Ishikawa (cell line): ENCODE data around the gene IL22RA2.

ENCODE experiments used
- CEBPB ChIP-seq: IDR thresholded peaks from 2 replicates; pipeline ENCODE4 v1.6.1; 2012
- CREB1 ChIP-seq: IDR thresholded peaks from 2 replicates; pipeline ENCODE4 v1.6.1; 2012; ENCODE audit warnings: low read depth
- EGR1 ChIP-seq: IDR thresholded peaks from 2 replicates; pipeline ENCODE4 v1.6.1; 2012
- EP300 ChIP-seq: IDR thresholded peaks from 2 replicates; pipeline ENCODE4 v1.6.1; 2012; ENCODE audit warnings: borderline replicate concordance
- FOXM1 ChIP-seq: IDR thresholded peaks from 2 replicates; pipeline ENCODE4 v1.6.1; 2012; ENCODE audit warnings: low read depth, borderline replicate concordance
- NFIC ChIP-seq: IDR thresholded peaks from 2 replicates; pipeline ENCODE4 v1.6.1; 2012
- RAD21 ChIP-seq: IDR thresholded peaks from 2 replicates; pipeline ENCODE4 v1.6.1; 2012; ENCODE audit warnings: low read depth
- REST ChIP-seq: IDR thresholded peaks from 2 replicates; pipeline ENCODE4 v1.6.1; 2012; ENCODE audit warnings: low read depth, mild to moderate bottlenecking
- TAF1 ChIP-seq: IDR thresholded peaks from 2 replicates; pipeline ENCODE4 v1.6.1; 2012; ENCODE audit warnings: low read depth, mild to moderate bottlenecking
- TCF12 ChIP-seq: IDR thresholded peaks from 2 replicates; pipeline ENCODE4 v1.6.1; 2012; ENCODE audit warnings: low read depth
- TEAD4 ChIP-seq: IDR thresholded peaks from 2 replicates; pipeline ENCODE4 v1.6.1; 2012
- YY1 ChIP-seq: IDR thresholded peaks from 2 replicates; pipeline ENCODE4 v1.6.1; 2012; ENCODE audit warnings: low read depth
- ZBTB7A ChIP-seq: IDR thresholded peaks from 2 replicates; pipeline ENCODE4 v1.6.1; 2012; ENCODE audit warnings: low read depth
- TF ChIP-seq, protein P1 (sequence below): IDR thresholded peaks from 2 replicates; pipeline ENCODE4 v1.6.1; 2012

DNA sequence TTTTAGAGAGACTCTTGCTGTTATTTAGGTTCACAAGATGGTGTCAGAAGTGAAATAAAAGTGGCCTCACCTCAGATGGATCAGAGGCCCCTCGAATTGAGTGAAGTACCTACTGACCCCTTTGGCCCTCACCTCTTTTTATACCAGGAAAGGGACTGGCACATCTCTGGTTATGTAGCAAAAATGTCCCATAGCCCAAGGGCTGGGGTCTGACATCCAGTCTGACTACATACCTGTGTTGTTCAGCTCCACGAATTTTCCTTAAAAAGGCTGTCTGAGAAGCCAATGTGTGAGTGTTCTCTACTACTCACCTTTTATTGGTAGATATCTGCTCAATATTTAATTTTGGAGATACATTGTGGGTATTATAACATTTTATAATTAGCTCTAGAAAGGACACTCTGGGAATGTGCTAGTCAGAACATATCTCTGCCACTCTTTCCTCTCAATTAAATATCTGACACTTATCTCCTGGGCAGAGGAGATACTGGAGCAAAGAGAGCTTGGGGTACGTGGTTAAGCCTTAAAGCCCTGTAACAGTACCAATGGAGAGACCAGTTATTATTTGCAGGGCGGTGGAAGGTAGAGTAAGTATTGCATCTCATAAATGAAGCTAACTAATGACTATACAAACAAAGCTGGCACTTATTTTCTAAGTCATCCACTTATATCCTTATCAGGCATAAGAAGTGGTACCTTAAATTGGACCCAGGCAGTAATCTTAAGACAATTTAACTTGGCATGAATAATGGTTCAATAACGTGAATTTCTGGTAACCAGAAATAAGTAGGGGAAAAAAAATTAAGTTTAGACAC, 20.0 kb upstream of the IL22RA2 start:
- TF ChIP-seq RAD21 (no peak), YY1 (no peak), CREB1 (no peak), TAF1 (no peak), EP300 (no peak), TCF12 (no peak), ZBTB7A (no peak), TEAD4 (no peak), CEBPB (no peak), REST (no peak), FOXM1 (no peak), EGR1 (no peak), NFIC (no peak)
- TF ChIP-seq, protein P1, sequence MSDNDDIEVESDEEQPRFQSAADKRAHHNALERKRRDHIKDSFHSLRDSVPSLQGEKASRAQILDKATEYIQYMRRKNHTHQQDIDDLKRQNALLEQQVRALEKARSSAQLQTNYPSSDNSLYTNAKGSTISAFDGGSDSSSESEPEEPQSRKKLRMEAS = no peak
